NCI-H1105 (cell line): ENCODE results near the gene SLC66A2.

ENCODE experiments used
- DNase-seq: peaks from one replicate; lab custom pipeline; 2025; lab: John Stamatoyannopoulos, UW

The SLC66A2 gene

GRCh38 chr18:79903071-79903635, 48.3 kb downstream of the SLC66A2 start:
- no peak for DNase-seq

GRCh38 chr18:79902640-79903039, 48.8 kb downstream of the SLC66A2 start:
- no peak for DNase-seq

DNA sequence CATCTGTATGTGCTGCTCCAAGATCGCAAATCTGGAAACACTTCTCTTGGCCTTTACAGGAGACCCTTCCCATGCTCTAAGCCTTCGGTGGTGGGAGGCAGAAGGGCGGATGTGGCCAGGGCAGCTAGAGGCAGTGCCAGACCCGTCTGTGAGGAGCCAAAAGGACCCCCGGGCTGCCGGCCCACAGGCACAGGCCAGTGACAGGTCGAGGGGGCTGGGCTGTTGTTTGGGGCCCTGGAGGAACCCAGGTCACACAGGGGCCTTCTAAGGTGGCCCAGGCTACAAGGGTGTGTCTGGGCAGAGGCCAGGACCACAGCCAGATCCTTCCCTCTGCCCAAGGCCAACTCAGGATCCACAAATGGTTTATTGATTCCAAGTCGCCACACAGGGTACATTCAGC, 49.4 kb downstream of the SLC66A2 start:
- no peak for DNase-seq

DNA sequence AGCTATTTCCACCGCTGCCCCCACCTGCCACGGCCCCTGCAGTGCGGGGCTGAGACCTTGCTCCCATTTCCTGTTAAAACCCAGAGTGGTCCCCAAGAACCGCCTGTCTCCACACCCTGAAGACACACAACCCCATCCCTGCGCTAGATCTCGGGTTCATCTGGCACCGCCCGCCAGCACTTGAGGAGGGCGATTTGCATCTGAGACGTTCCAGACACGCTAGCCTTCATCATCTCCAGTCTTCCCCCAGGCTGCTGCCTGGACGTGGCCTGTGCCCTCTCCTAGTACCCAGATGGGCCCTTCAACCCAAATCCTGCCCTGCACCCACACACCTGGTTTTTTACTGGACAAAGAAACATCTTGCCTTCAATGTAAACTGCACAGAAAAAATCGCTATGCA, 49.8 kb downstream of the SLC66A2 start:
- no peak for DNase-seq

DNA sequence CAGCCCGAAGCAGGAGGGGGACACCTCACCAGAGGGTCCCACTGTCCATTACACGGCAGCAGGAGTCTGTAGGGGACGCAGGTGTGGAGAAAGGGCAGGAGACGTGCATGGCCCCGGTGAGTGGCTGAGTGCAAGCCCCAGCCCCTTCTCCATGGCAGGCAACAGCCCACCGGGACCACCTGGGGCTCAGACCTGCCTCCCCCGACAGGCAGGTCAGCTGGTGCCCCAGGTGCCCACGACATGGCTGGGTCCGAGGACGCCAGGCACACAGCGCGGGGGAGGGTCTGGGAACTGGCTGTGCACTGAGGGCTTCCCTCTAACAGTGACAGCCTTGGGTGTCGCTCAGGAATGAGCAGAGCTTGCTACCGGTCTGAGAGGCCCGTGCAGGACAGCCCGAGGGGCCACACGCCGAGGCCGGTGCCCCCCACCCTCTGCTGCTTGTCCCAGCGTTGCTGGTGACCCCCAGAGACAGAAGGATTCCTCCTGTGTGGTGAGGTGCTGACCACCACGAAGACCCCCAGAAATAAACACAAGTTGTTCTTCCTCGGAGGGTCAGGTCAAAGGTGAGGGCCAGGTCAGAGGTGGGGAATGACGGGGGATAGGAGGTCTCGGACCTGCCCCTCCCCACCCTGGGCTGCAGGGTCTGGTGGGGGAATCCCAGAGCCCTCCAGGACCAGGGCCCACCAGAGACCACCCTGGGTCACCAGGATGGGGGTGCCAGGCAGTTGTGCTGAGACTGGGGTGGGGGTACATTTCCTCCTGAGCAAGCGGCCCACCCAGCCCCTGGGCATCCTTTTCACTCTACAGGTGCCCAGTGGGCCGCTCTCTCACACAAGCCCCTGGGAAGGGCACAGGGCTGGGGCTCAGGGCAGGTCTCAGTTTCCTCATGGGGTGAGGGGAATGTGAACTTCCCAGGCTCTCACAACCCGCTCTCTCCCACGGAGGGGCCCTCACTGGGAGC, 50.6 kb downstream of the SLC66A2 start:
- no peak for DNase-seq

DNA sequence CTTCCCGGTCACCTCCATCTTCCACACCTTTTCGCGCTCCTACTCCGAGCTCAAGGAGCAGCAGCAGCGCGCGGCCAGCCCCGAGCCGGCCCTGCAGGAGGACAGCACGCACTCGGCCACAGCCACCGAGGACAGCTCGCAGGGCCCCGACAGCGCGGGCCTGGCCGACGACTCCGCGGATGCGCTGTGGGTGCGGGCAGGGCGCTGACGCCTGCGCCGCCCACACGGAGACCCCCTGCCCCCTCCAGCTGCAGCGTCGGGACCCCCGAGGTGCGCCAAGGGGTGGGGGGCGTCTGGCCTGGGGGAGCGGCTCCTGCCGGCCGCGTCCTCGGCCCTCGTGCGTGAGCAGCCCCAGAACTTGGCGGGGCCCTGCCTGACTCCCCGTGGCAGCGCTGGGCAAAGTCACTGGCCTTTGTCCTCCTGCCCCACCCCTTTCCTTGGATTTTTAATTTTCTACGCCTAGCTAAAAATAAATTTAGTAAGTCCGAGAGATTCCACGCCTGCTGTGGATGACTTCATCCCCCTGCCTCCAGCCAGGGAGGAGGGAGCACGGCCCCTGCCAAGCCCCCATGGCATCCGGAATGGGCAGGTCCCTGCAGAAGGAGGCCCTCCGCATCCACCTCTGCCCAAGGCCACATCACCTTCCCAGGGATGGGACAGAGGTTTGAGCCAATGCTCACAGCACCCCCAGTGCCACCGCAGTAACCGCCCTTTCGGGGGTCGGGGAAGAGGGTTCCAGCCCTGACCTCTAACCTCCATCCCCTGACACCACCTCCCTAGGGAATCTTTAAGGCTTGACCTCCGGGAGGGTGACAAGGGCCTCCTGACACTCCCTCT, 51.6 kb downstream of the SLC66A2 start:
- DNase-seq = no peak

DNA sequence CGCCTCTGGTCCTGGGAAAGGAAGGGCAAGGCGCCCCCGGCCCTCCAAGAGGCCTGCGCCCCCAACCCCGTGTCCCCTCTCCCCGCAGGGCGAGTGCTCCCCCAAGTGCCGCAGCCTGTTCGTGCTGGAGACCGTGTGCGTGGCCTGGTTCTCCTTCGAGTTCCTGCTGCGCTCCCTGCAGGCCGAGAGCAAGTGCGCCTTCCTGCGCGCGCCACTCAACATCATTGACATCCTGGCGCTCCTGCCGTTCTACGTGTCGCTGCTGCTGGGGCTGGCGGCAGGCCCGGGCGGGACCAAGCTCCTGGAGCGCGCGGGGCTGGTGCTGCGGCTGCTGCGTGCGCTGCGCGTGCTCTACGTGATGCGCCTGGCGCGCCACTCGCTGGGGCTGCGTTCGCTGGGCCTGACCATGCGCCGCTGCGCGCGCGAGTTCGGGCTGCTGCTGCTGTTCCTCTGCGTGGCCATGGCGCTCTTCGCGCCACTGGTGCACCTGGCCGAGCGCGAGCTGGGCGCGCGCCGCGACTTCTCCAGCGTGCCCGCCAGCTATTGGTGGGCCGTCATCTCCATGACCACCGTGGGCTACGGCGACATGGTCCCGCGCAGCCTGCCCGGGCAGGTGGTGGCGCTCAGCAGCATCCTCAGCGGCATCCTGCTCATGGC, 52.4 kb downstream of the SLC66A2 start:
- no peak for DNase-seq

- DNase-seq = no peak
Observed at GRCh38 chr18:79897940-79898625, 53.4 kb downstream of the SLC66A2 start.

GRCh38 chr18:79896738-79897137, 54.7 kb downstream of the SLC66A2 start:
- no peak for DNase-seq

GRCh38 chr18:79890674-79891073, 60.8 kb downstream of the SLC66A2 start:
- no peak for DNase-seq

DNA sequence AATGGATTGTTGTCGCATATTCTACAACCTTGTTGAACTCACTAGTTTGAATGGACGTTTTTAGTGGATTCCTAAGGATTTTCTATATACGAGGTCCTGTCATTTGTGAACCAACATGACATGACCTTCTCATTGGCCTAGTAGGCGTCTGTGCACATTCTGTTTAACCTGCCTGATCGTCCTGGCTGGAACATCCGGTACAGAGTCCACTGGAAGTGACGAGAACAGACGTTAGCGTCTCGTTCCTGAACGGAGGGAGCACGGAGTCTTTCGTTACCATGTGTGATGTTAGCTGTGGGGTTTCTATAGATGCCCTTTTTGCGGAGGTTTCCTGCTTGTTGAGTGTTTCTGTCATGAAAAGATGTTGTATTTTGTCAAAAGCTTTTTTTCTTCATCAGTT, 61.9 kb downstream of the SLC66A2 start:
- no peak for DNase-seq

DNA sequence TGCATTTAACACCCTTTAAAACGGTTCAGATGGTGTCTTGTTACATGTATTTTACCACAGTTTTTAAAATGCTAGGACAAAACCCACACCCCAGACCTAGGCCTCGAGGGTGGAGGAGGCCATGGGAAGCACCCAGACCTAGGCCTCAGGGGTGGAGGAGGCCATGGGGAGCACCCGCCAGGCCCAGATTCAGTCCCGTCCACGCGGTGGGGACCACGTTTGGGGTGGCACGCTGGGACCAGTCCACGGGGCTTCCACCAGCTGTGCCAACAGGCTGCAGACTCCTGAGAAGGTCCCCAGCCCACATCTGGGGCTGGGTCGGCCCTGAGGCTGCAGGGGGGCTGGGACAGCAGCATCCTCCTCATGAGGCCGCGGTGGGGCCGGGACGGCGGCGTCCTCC, 63.4 kb downstream of the SLC66A2 start:
- no peak for DNase-seq

- DNase-seq = no peak
Observed at GRCh38 chr18:79887181-79888000, 64.1 kb downstream of the SLC66A2 start.

GRCh38 chr18:79884963-79885728, 66.3 kb downstream of the SLC66A2 start:
- no peak for DNase-seq

GRCh38 chr18:79884294-79884962, 67.0 kb downstream of the SLC66A2 start:
- DNase-seq = no peak

- no peak for DNase-seq
Observed at GRCh38 chr18:79883461-79884293, 67.8 kb downstream of the SLC66A2 start.

DNA sequence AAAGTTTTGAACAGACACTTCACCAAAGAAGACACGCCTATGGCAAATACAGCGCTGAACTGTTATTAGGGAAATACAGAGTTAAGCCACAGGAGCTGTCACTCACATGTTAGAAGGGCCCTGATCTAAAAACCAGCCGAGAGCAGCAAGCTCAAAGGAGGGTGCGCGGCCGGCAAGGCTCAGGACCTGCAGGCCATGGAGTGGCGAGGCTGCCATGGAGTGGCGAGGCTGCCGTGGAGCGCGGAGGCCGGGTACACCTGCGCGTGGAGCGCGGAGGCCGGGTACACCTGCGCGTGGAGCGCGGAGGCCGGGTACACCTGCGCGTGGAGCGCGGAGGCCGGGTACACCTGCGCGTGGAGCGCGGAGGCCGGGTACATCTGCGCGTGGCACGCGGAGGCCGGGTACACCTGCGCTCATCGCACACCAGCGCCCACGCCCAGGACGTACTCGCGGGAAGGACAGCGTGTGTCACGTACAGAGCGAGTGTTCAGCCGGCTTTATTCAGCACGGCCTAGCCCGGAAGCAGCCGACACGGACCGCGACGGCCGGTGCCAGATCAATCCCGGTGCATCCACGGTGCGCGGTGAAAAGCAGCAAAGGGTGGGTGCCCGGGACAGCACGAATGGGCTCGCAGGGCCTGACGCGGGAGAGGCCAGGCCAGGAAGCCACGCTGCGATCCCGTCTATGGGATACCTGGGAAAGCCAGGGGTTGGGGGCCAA, 68.8 kb downstream of the SLC66A2 start:
- DNase-seq = no peak

- no peak for DNase-seq
Observed at GRCh38 chr18:79881695-79882094, 69.8 kb downstream of the SLC66A2 start.
